ENCODE data around the gene PHTF1. TPM values are rescaled to one million over a fixed set of nuclear protein-coding genes. Genes with fewer than 3 reads are reported as not detected.
"Not testable (repeated sequence)": the region's sequence is repeated elsewhere in the genome, so short reads cannot be mapped to it uniquely, and the experiment has no call there.

PHTF1 gene
- total and polyA plus RNA-seq, 2 donors = 8.3 to 27.2 TPM

GRCh38 chr1:113763661-113764060 lies 4.4 kb upstream of the PHTF1 start:
- H3K4me1 ChIP-seq (ENCODE audit: insufficient read depth) = no peaks in the 10 kb centered on the region
- H3K36me3 ChIP-seq (ENCODE audit: insufficient read depth) = peaks cover 3% of the 10 kb centered on the region
- no peak overlapping the region for H3K27ac ChIP-seq (ENCODE audit: low read depth)
- no peak overlapping the region for H3K4me3 ChIP-seq (ENCODE audit: low read depth, low read length)
- no peak for DNase-seq (ENCODE audit: extremely low spot score)
- WGBS = 87% methylated on average over 2 of the region's 2 CpGs

GRCh38 chr1:113761937-113762336 lies 2.7 kb upstream of the PHTF1 start:
- H3K36me3 ChIP-seq (ENCODE audit: insufficient read depth) = no peaks in the 10 kb centered on the region
- no peak overlapping the region for H3K4me3 ChIP-seq (ENCODE audit: low read depth, low read length)
- no peaks in the 10 kb centered on the region for H3K4me1 ChIP-seq (ENCODE audit: insufficient read depth)
- no peak overlapping the region for H3K27ac ChIP-seq (ENCODE audit: low read depth)
- WGBS = 86% methylated on average over 3 of the region's 3 CpGs
- DNase-seq (ENCODE audit: extremely low spot score) = no peak

GRCh38 chr1:113760102-113761080 lies 1.1 kb upstream of the PHTF1 start:
- Histone ChIP-seq H3K36me3 (ENCODE audit: insufficient read depth) (no peaks in the 10 kb centered on the region), H3K4me3 (ENCODE audit: low read depth, low read length) (peak overlapping the region; percentile 96), H3K27ac (ENCODE audit: low read depth) (peak overlapping the region; percentile 84), H3K4me1 (ENCODE audit: insufficient read depth) (no peaks in the 10 kb centered on the region)
- DNase-seq (ENCODE audit: extremely low spot score) = no peak
- WGBS = 71% methylated on average over 23 of the region's 23 CpGs

GRCh38 chr1:113758631-113759332 lies 504 bp downstream of the PHTF1 start:
- Histone ChIP-seq H3K36me3 (ENCODE audit: insufficient read depth) (no peaks in the 10 kb centered on the region), H3K4me3 (ENCODE audit: low read depth, low read length) (peak overlapping the region; percentile 96), H3K4me1 (ENCODE audit: insufficient read depth) (no peaks in the 10 kb centered on the region), H3K27ac (ENCODE audit: low read depth) (peak overlapping the region; percentile 84)
- DNase-seq (ENCODE audit: extremely low spot score) = no peak
- WGBS = under 1% methylated on average over 55 of the region's 55 CpGs

GRCh38 chr1:113756461-113756860 lies 2.8 kb downstream of the PHTF1 start:
- 79% methylated on average over 1 of the region's 1 CpG for WGBS

GRCh38 chr1:113753333-113753732 lies 6.0 kb downstream of the PHTF1 start:
- not testable (repeated sequence) for H3K36me3 ChIP-seq (ENCODE audit: insufficient read depth); DNase-seq (ENCODE audit: extremely low spot score); H3K4me3 ChIP-seq (ENCODE audit: low read depth, low read length); H3K27ac ChIP-seq (ENCODE audit: low read depth); H3K4me1 ChIP-seq (ENCODE audit: insufficient read depth)
- 95% methylated on average over 6 of the region's 6 CpGs for WGBS

More at GRCh38 chr1:113756461-113756860, 2.8 kb downstream of the PHTF1 start:
- no peak for DNase-seq (ENCODE audit: extremely low spot score)
- Histone ChIP-seq H3K36me3 (ENCODE audit: insufficient read depth) (no peaks in the 10 kb centered on the region), H3K27ac (ENCODE audit: low read depth) (no peak overlapping the region), H3K4me3 (ENCODE audit: low read depth, low read length) (no peak overlapping the region), H3K4me1 (ENCODE audit: insufficient read depth) (no peaks in the 10 kb centered on the region)

- Histone ChIP-seq H3K27ac (ENCODE audit: low read depth) (no peak overlapping the region), H3K4me3 (ENCODE audit: low read depth, low read length) (no peak overlapping the region), H3K4me1 (ENCODE audit: insufficient read depth) (no peaks in the 10 kb centered on the region), H3K36me3 (ENCODE audit: insufficient read depth) (peaks cover 3% of the 10 kb centered on the region)
- WGBS = 90% methylated on average over 1 of the region's 1 CpG
- DNase-seq (ENCODE audit: extremely low spot score) = no peak
These were observed 7.8 kb downstream of the PHTF1 start for GRCh38 chr1:113751516-113751915.

- DNase-seq (ENCODE audit: extremely low spot score) = no peak
- H3K4me1 ChIP-seq (ENCODE audit: insufficient read depth) = no peaks in the 10 kb centered on the region
- H3K4me3 ChIP-seq (ENCODE audit: low read depth, low read length) = no peak overlapping the region
- no peak overlapping the region for H3K27ac ChIP-seq (ENCODE audit: low read depth)
- peaks cover 3% of the 10 kb centered on the region for H3K36me3 ChIP-seq (ENCODE audit: insufficient read depth)
These were observed 8.2 kb downstream of the PHTF1 start for GRCh38 chr1:113751114-113751513.

GRCh38 chr1:113749402-113749801 lies 9.9 kb downstream of the PHTF1 start:
- DNase-seq (ENCODE audit: extremely low spot score) = no peak
- no peak overlapping the region for H3K4me3 ChIP-seq (ENCODE audit: low read depth, low read length)
- 60% methylated on average over 3 of the region's 3 CpGs for WGBS
- no peaks in the 10 kb centered on the region for H3K4me1 ChIP-seq (ENCODE audit: insufficient read depth)
- no peak overlapping the region for H3K27ac ChIP-seq (ENCODE audit: low read depth)
- H3K36me3 ChIP-seq (ENCODE audit: insufficient read depth) = peaks cover 3% of the 10 kb centered on the region

- WGBS = 88% methylated on average over 1 of the region's 1 CpG
- no peak for DNase-seq (ENCODE audit: extremely low spot score)
- Histone ChIP-seq H3K36me3 (ENCODE audit: insufficient read depth) (peaks cover 3% of the 10 kb centered on the region), H3K4me1 (ENCODE audit: insufficient read depth) (no peaks in the 10 kb centered on the region), H3K4me3 (ENCODE audit: low read depth, low read length) (no peak overlapping the region), H3K27ac (ENCODE audit: low read depth) (no peak overlapping the region)
These were observed 11.9 kb downstream of the PHTF1 start for GRCh38 chr1:113747376-113747775.

GRCh38 chr1:113745425-113745824 lies 13.9 kb downstream of the PHTF1 start:
- Histone ChIP-seq H3K27ac (ENCODE audit: low read depth) (no peak overlapping the region), H3K4me1 (ENCODE audit: insufficient read depth) (no peaks in the 10 kb centered on the region), H3K36me3 (ENCODE audit: insufficient read depth) (peaks cover 3% of the 10 kb centered on the region), H3K4me3 (ENCODE audit: low read depth, low read length) (no peak overlapping the region)
- WGBS = 91% methylated on average over 3 of the region's 3 CpGs
- DNase-seq (ENCODE audit: extremely low spot score) = no peak

GRCh38 chr1:113744114-113744513 lies 15.2 kb downstream of the PHTF1 start:
- no peak overlapping the region for H3K27ac ChIP-seq (ENCODE audit: low read depth)

GRCh38 chr1:113742515-113742914 lies 16.8 kb downstream of the PHTF1 start:
- Histone ChIP-seq H3K4me3 (ENCODE audit: low read depth, low read length) (no peak overlapping the region), H3K4me1 (ENCODE audit: insufficient read depth) (no peaks in the 10 kb centered on the region), H3K36me3 (ENCODE audit: insufficient read depth) (no peaks in the 10 kb centered on the region), H3K27ac (ENCODE audit: low read depth) (no peak overlapping the region)
- no peak for DNase-seq (ENCODE audit: extremely low spot score)
- WGBS = 96% methylated on average over 5 of the region's 5 CpGs

More at GRCh38 chr1:113744114-113744513, 15.2 kb downstream of the PHTF1 start:
- Histone ChIP-seq H3K4me3 (ENCODE audit: low read depth, low read length) (no peak overlapping the region), H3K4me1 (ENCODE audit: insufficient read depth) (no peaks in the 10 kb centered on the region), H3K36me3 (ENCODE audit: insufficient read depth) (no peaks in the 10 kb centered on the region)
- 83% methylated on average over 1 of the region's 1 CpG for WGBS
- DNase-seq (ENCODE audit: extremely low spot score) = no peak

Measured in urinary bladder (tissue), 4 donors.